HepG2 (cell line): ENCODE measurements around the gene DAD1. TPM values are rescaled to one million over a fixed set of nuclear protein-coding genes. Genes with fewer than 3 reads are reported as not detected.

Experiments
- ARID2 ChIP-seq: sonication (generic); formaldehyde crosslinking; IDR thresholded peaks from 2 replicates; pipeline ENCODE4 v1.8.1; 2022; ENCODE audit warnings: mild to moderate bottlenecking, missing genetic modification reagents, borderline replicate concordance
- CC2D1A ChIP-seq: sonication (generic); formaldehyde crosslinking; IDR thresholded peaks from 2 replicates; pipeline ENCODE4 v1.8.1; 2023; ENCODE audit warnings: mild to moderate bottlenecking, missing genetic modification reagents
- ERF ChIP-seq: IDR thresholded peaks from 2 replicates; pipeline ENCODE4 v1.6.1; 2018; ENCODE audit warnings: missing biosample characterization, missing genetic modification reagents
- FOXA3 ChIP-seq: IDR thresholded peaks from 2 replicates; pipeline ENCODE4 v1.6.1; 2016; ENCODE audit warnings: missing genetic modification reagents, missing compliant biosample characterization
- FOXO1 ChIP-seq: sonication (generic); formaldehyde crosslinking; IDR thresholded peaks from 2 replicates; pipeline ENCODE4 v1.4.0; 2020; ENCODE audit warnings: missing genetic modification reagents
- GFI1 ChIP-seq: sonication (generic); formaldehyde crosslinking; IDR thresholded peaks from 2 replicates; pipeline ENCODE4 v1.5.0; 2020; ENCODE audit warnings: missing genetic modification reagents, mild to moderate bottlenecking, borderline replicate concordance
- KAT7 ChIP-seq: IDR thresholded peaks from 2 replicates; pipeline ENCODE4 v1.6.1; 2018; ENCODE audit warnings: borderline replicate concordance, missing compliant biosample characterization
- KDM3A ChIP-seq: IDR thresholded peaks from 2 replicates; pipeline ENCODE4 v1.6.1; 2018; ENCODE audit warnings: low read depth, missing compliant biosample characterization
- MAF1 ChIP-seq: sonication (generic); formaldehyde crosslinking; IDR thresholded peaks from 2 replicates; pipeline ENCODE4 v1.5.0; 2020; ENCODE audit warnings: missing genetic modification reagents, borderline replicate concordance
- NFE2L1 ChIP-seq: sonication (generic); formaldehyde crosslinking; IDR thresholded peaks from 2 replicates; pipeline ENCODE4 v1.4.0; 2020; ENCODE audit warnings: missing genetic modification reagents, mild to moderate bottlenecking, borderline replicate concordance
- SAFB2 ChIP-seq: sonication (generic); formaldehyde crosslinking; IDR thresholded peaks from 2 replicates; pipeline ENCODE4 v1.5.1; 2020; ENCODE audit warnings: missing genetic modification reagents, low read depth, mild to moderate bottlenecking, borderline replicate concordance
- SALL1 ChIP-seq: sonication (generic); formaldehyde crosslinking; IDR thresholded peaks from 2 replicates; pipeline ENCODE4 v1.8.0; 2022; ENCODE audit warnings: mild to moderate bottlenecking, missing genetic modification reagents
- SRSF4 ChIP-seq: fragments of 200-400 bp; formaldehyde crosslinking; IDR thresholded peaks from one replicate; pipeline ENCODE4 v1.6.1; 2018; ENCODE audit warnings: mild to moderate bottlenecking, low read depth, low read length, moderate library complexity; ENCODE audit not compliant: poor library complexity, severe bottlenecking
- TOE1 ChIP-seq: sonication (generic); formaldehyde crosslinking; IDR thresholded peaks from 2 replicates; pipeline ENCODE4 v1.4.0; 2020; ENCODE audit warnings: mild to moderate bottlenecking, missing genetic modification reagents
- ZFX ChIP-seq: sonication (generic); formaldehyde crosslinking; IDR thresholded peaks from 2 replicates; pipeline ENCODE4 v1.4.0; 2020; ENCODE audit warnings: mild to moderate bottlenecking, low read depth, missing genetic modification reagents, moderate library complexity
- ZKSCAN5 ChIP-seq: sonication (generic); formaldehyde crosslinking; IDR thresholded peaks from 2 replicates; pipeline ENCODE4 v1.5.1; 2020; ENCODE audit warnings: mild to moderate bottlenecking, missing genetic modification reagents
- ZNF101 ChIP-seq: sonication (generic); formaldehyde crosslinking; IDR thresholded peaks from 2 replicates; pipeline ENCODE4 v1.4.0; 2020; ENCODE audit warnings: mild to moderate bottlenecking, low read depth, missing genetic modification reagents, borderline replicate concordance
- ZNF138 ChIP-seq: sonication (generic); formaldehyde crosslinking; IDR thresholded peaks from 2 replicates; pipeline ENCODE4 v1.5.0; 2020; ENCODE audit warnings: mild to moderate bottlenecking, low read depth, missing genetic modification reagents
- ZNF160 ChIP-seq: sonication (generic); formaldehyde crosslinking; IDR thresholded peaks from 2 replicates; pipeline ENCODE4 v1.8.0; 2022; ENCODE audit warnings: mild to moderate bottlenecking, inconsistent platforms, missing genetic modification reagents
- ZNF235 ChIP-seq: sonication (generic); formaldehyde crosslinking; IDR thresholded peaks from 2 replicates; pipeline ENCODE4 v1.8.1; 2023; ENCODE audit warnings: mild to moderate bottlenecking, missing genetic modification reagents, borderline replicate concordance
- ZNF354B ChIP-seq: sonication (generic); formaldehyde crosslinking; IDR thresholded peaks from 2 replicates; pipeline ENCODE4 v1.8.0; 2022; ENCODE audit warnings: mild to moderate bottlenecking, missing genetic modification reagents
- ZNF446 ChIP-seq: sonication (generic); formaldehyde crosslinking; IDR thresholded peaks from 2 replicates; pipeline ENCODE4 v1.5.0; 2020; ENCODE audit warnings: mild to moderate bottlenecking, missing genetic modification reagents
- ZNF543 ChIP-seq: sonication (generic); formaldehyde crosslinking; IDR thresholded peaks from 2 replicates; pipeline ENCODE4 v1.4.0; 2020; ENCODE audit warnings: mild to moderate bottlenecking, missing genetic modification reagents
- ZNF550 ChIP-seq: sonication (generic); formaldehyde crosslinking; IDR thresholded peaks from 2 replicates; pipeline ENCODE4 v1.4.0; 2020; ENCODE audit warnings: mild to moderate bottlenecking, missing genetic modification reagents, borderline replicate concordance
- ZNF598 ChIP-seq: sonication (generic); formaldehyde crosslinking; IDR thresholded peaks from 2 replicates; pipeline ENCODE4 v1.5.1; 2020; ENCODE audit warnings: mild to moderate bottlenecking, missing genetic modification reagents, borderline replicate concordance
- ZNF772 ChIP-seq: sonication (generic); formaldehyde crosslinking; IDR thresholded peaks from 2 replicates; pipeline ENCODE4 v1.5.0; 2020; ENCODE audit warnings: mild to moderate bottlenecking, missing genetic modification reagents
- ZNF879 ChIP-seq: sonication (generic); formaldehyde crosslinking; IDR thresholded peaks from 2 replicates; pipeline ENCODE4 v1.8.1; 2023; ENCODE audit warnings: missing genetic modification reagents
- polyA plus RNA-seq, 8 experiments: library from polyadenylated mRNA; depleted of rRNA in 3 of 8; stranded (reverse) in 7 of 8; unstranded in 1 of 8; fragments of >200 nt; fragmentation: Illumina TruSeq in 4 of 8; extraction: Trizol in 4 of 8; gene quantifications; 2 replicates each; pipeline versions ENCODE4 v1.2.1 to v1.2.3, GENCODE V29; 2011 to 2016; ENCODE audit warnings: low read depth in 4 of 8, missing spikeins in 1 of 8, mixed read lengths in 1 of 8; ENCODE audit not compliant: insufficient read depth in 1 of 8
- total RNA-seq, 5 experiments: library from RNA; depleted of rRNA; stranded (reverse); fragments of >200 nt; fragmentation: Illumina TruSeq; extraction: Trizol; gene quantifications; 2 replicates each; pipeline ENCODE4 v1.2.3, GENCODE V29; 2016; ENCODE audit warnings: low read depth in 1 of 5
- TF ChIP-seq, protein P1 (sequence below): sonication (generic); formaldehyde crosslinking; IDR thresholded peaks from 2 replicates; pipeline ENCODE4 v1.5.0; 2020; ENCODE audit warnings: missing genetic modification reagents, mild to moderate bottlenecking, borderline replicate concordance
- TF ChIP-seq, protein P2 (sequence below): sonication (generic); formaldehyde crosslinking; IDR thresholded peaks from 2 replicates; pipeline ENCODE4 v1.5.1; 2020; ENCODE audit warnings: mild to moderate bottlenecking, moderate library complexity, missing genetic modification reagents

DAD1 gene
- total and polyA plus RNA-seq, 2 of the 13 experiments (the other 11 are each of a cell fraction or from before 2014, with no cell fraction given): 558 to 626 TPM

DNA sequence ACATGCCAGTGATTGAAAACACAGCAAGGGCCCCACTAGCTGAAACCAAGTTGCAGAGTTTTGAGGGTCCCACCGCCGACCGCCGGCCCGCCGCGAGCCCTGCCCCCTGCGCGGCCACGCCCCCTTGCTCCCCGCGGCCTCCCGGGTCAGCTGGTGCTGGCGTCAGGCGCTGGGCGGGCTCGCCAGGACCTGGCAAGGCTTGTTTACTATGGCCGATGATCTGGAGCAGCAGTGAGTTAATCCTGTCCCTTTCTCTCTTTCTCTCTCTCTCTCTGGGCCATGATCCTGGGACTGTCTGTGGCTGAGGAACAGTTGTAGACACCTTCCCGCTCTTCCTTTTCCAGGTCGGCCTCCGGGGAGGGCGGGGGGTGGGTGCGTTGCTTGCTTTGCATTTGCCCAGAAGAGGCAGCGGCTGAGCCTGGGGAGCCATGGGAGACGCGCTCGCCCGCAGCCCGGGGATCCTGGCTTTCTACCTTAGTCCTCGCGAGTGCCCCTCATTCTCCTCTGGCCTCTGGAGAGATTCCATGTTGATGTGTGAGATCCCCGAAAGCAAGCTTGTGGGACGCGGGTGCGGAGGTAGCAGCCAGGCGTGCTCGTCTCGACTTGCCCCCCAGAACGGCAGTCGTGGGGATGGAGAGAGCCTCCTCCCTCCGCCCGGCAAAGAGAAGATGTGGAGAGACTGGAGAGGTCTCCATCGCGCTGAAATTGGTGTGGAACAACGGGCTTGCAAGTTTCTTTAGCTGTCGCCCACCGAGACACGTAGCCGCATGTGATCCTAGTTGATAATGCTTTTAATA lies 9.3 kb upstream of the DAD1 start, which contains the start of gene ABHD4 (continued):
- TF ChIP-seq ZNF446 (CRISPR knock-in tag) (no peak), ZFX (CRISPR knock-in tag) (peak; percentile 89), ZNF354B (peak; percentile 94; the same call in 1 of the 2 replicates), ZNF879 (peak; percentile 89; the same call in 1 of the 2 replicates), GFI1 (CRISPR knock-in tag) (no peak; the same call in 1 of the 2 replicates), SAFB2 (CRISPR knock-in tag) (peak; percentile 82), ZNF160 (CRISPR knock-in tag) (peak; percentile 80; the same call in 1 of the 2 replicates), CC2D1A (CRISPR knock-in tag) (no peak), ZNF235 (CRISPR knock-in tag) (0 out of 2 replicates have a peak, but pooled peaks have one; percentile 77), ZNF598 (CRISPR knock-in tag) (peak; percentile 94; the same call in 1 of the 2 replicates), ARID2 (CRISPR knock-in tag) (peak; percentile 69; the same call in 1 of the 2 replicates), TOE1 (CRISPR knock-in tag) (no peak), ZKSCAN5 (CRISPR knock-in tag) (no peak; the same call in 1 of the 2 replicates), FOXA3 (peak; percentile 96), FOXO1 (peak; percentile 93), ZNF138 (CRISPR knock-in tag) (peak; percentile 29; the same call in 1 of the 2 replicates), NFE2L1 (CRISPR knock-in tag) (peak; percentile 75; the same call in 1 of the 2 replicates), ERF (peak; percentile 74), SALL1 (CRISPR knock-in tag) (peak; percentile 89), ZNF543 (CRISPR knock-in tag) (no peak; the same call in 1 of the 2 replicates), MAF1 (CRISPR knock-in tag) (0 out of 2 replicates have a peak, but pooled peaks have one; percentile 54), ZNF550 (0 out of 2 replicates have a peak, but pooled peaks have one; percentile 62), KAT7 (CRISPR knock-in tag) (peak; percentile 96), ZNF772 (CRISPR knock-in tag) (peak; percentile 85), SRSF4 (no peak), ZNF101 (CRISPR knock-in tag) (0 out of 2 replicates have a peak, but pooled peaks have one; percentile 78), KDM3A (CRISPR knock-in tag) (0 out of 2 replicates have a peak, but pooled peaks have one; percentile 55)
- TF ChIP-seq, protein P1, sequence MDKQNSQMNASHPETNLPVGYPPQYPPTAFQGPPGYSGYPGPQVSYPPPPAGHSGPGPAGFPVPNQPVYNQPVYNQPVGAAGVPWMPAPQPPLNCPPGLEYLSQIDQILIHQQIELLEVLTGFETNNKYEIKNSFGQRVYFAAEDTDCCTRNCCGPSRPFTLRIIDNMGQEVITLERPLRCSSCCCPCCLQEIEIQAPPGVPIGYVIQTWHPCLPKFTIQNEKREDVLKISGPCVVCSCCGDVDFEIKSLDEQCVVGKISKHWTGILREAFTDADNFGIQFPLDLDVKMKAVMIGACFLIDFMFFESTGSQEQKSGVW: no peak
- TF ChIP-seq, protein P2, sequence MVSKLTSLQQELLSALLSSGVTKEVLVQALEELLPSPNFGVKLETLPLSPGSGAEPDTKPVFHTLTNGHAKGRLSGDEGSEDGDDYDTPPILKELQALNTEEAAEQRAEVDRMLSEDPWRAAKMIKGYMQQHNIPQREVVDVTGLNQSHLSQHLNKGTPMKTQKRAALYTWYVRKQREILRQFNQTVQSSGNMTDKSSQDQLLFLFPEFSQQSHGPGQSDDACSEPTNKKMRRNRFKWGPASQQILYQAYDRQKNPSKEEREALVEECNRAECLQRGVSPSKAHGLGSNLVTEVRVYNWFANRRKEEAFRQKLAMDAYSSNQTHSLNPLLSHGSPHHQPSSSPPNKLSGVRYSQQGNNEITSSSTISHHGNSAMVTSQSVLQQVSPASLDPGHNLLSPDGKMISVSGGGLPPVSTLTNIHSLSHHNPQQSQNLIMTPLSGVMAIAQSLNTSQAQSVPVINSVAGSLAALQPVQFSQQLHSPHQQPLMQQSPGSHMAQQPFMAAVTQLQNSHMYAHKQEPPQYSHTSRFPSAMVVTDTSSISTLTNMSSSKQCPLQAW (CRISPR knock-in tag): peak; percentile 69
